HG03045 (cell line): ENCODE measurements around the gene DLG5.

Experiments used
- ATAC-seq: cut with Tn5 transposase; IDR thresholded peaks from one replicate; pipeline ENCODE4 v1.9.1; 2021; ENCODE audit warnings: mild to moderate bottlenecking, moderate library complexity; ENCODE audit not compliant: unreplicated experiment

DLG5 gene

GRCh38 chr10:77944519-77944918 lies 18.0 kb upstream of the DLG5 start:
- ATAC-seq, result no peak

GRCh38 chr10:77943121-77943901 lies 16.8 kb upstream of the DLG5 start:
- ATAC-seq, result no peak

- no peak for ATAC-seq
Measured at GRCh38 chr10:77941790-77942189, 15.2 kb upstream of the DLG5 start.

GRCh38 chr10:77940627-77941026 lies 14.1 kb upstream of the DLG5 start:
- no peak for ATAC-seq

- ATAC-seq, result no peak
Measured at GRCh38 chr10:77940225-77940624, 13.7 kb upstream of the DLG5 start.

GRCh38 chr10:77939561-77940001 lies 13.0 kb upstream of the DLG5 start:
- ATAC-seq, result no peak

- no peak for ATAC-seq
Measured at GRCh38 chr10:77936697-77937567, 10.4 kb upstream of the DLG5 start.

GRCh38 chr10:77932016-77932715 lies 5.6 kb upstream of the DLG5 start:
- no peak for ATAC-seq

GRCh38 chr10:77927402-77928246 lies 1.1 kb upstream of the DLG5 start:
- ATAC-seq, result no peak

GRCh38 chr10:77925795-77926565 lies 575 bp downstream of the DLG5 start:
- ATAC-seq, result peak; percentile 46

- no peak for ATAC-seq
Measured at GRCh38 chr10:77925410-77925794, 1.2 kb downstream of the DLG5 start.

- ATAC-seq, result no peak
Measured at GRCh38 chr10:77922566-77923179, 3.9 kb downstream of the DLG5 start.

GRCh38 chr10:77922055-77922454 lies 4.5 kb downstream of the DLG5 start:
- no peak for ATAC-seq

- ATAC-seq, result no peak
Measured at GRCh38 chr10:77921395-77921794, 5.2 kb downstream of the DLG5 start.

GRCh38 chr10:77920495-77920894 lies 6.1 kb downstream of the DLG5 start:
- no peak for ATAC-seq

- no peak for ATAC-seq
Measured at GRCh38 chr10:77919713-77920108, 6.8 kb downstream of the DLG5 start.

GRCh38 chr10:77915319-77916105 lies 11.0 kb downstream of the DLG5 start:
- no peak for ATAC-seq

GRCh38 chr10:77913090-77913489 lies 13.5 kb downstream of the DLG5 start:
- ATAC-seq, result no peak

- no peak for ATAC-seq
Measured at GRCh38 chr10:77912576-77912975, 14.0 kb downstream of the DLG5 start.
